GM19025 (cell line): Measurements from ENCODE around the gene SAMSN1.
"Not testable (repeated sequence)": the region's sequence is repeated elsewhere in the genome, so short reads cannot be mapped to it uniquely, and the experiment has no call there.

Source experiments
- ATAC-seq: cut with Tn5 transposase; IDR thresholded peaks from one replicate; pipeline ENCODE4 v1.9.1; 2021; ENCODE audit warnings: mild to moderate bottlenecking, low read depth, moderate library complexity; ENCODE audit not compliant: unreplicated experiment

Gene SAMSN1

GRCh38 chr21:14567331-14568279 is 21.5 kb upstream of the SAMSN1 start:
- no peak for ATAC-seq

GRCh38 chr21:14566894-14567293 is 20.8 kb upstream of the SAMSN1 start:
- ATAC-seq = no peak

GRCh38 chr21:14562959-14563358 is 16.8 kb upstream of the SAMSN1 start:
- ATAC-seq = no peak

GRCh38 chr21:14560555-14560954 is 14.4 kb upstream of the SAMSN1 start:
- no peak for ATAC-seq

- ATAC-seq = no peak
Observed at GRCh38 chr21:14560139-14560538, 14.0 kb upstream of the SAMSN1 start.

- ATAC-seq = no peak
Observed at GRCh38 chr21:14559102-14559501, 13.0 kb upstream of the SAMSN1 start.

- peak; percentile 46 for ATAC-seq
Observed at GRCh38 chr21:14557413-14557812, 11.3 kb upstream of the SAMSN1 start.

GRCh38 chr21:14554948-14555347 is 8.8 kb upstream of the SAMSN1 start:
- ATAC-seq = no peak

- ATAC-seq = no peak
Observed at GRCh38 chr21:14553422-14553821, 7.3 kb upstream of the SAMSN1 start.

GRCh38 chr21:14551741-14552140 is 5.6 kb upstream of the SAMSN1 start:
- ATAC-seq = no peak

- ATAC-seq = no peak
Observed at GRCh38 chr21:14550135-14550534, 4.0 kb upstream of the SAMSN1 start.

- no peak for ATAC-seq
Observed at GRCh38 chr21:14548779-14549178, 2.7 kb upstream of the SAMSN1 start.

GRCh38 chr21:14547834-14548513 is 1.9 kb upstream of the SAMSN1 start:
- ATAC-seq = no peak

GRCh38 chr21:14546719-14547118 is 604 bp upstream of the SAMSN1 start:
- not testable (repeated sequence) for ATAC-seq

- no peak for ATAC-seq
Observed at GRCh38 chr21:14543983-14544382, 2.1 kb downstream of the SAMSN1 start.

- no peak for ATAC-seq
Observed at GRCh38 chr21:14542638-14543037, 3.5 kb downstream of the SAMSN1 start.

GRCh38 chr21:14541841-14542490 is 4.1 kb downstream of the SAMSN1 start:
- ATAC-seq = peak; percentile 31

GRCh38 chr21:14538483-14538882 is 7.6 kb downstream of the SAMSN1 start:
- no peak for ATAC-seq

- ATAC-seq = no peak
Observed at GRCh38 chr21:14536929-14537328, 9.2 kb downstream of the SAMSN1 start.

- ATAC-seq = no peak
Observed at GRCh38 chr21:14535702-14536101, 10.4 kb downstream of the SAMSN1 start.
